ENCODE measurements around the gene ARHGAP21. TPM values are rescaled to one million over a fixed set of nuclear protein-coding genes. Genes with fewer than 3 reads are reported as not detected.

Gene ARHGAP21
- total and polyA plus RNA-seq, 2 donors (not counting 1 experiment from before 2014, with no cell fraction given): 5.3 to 25.5 TPM

DNA sequence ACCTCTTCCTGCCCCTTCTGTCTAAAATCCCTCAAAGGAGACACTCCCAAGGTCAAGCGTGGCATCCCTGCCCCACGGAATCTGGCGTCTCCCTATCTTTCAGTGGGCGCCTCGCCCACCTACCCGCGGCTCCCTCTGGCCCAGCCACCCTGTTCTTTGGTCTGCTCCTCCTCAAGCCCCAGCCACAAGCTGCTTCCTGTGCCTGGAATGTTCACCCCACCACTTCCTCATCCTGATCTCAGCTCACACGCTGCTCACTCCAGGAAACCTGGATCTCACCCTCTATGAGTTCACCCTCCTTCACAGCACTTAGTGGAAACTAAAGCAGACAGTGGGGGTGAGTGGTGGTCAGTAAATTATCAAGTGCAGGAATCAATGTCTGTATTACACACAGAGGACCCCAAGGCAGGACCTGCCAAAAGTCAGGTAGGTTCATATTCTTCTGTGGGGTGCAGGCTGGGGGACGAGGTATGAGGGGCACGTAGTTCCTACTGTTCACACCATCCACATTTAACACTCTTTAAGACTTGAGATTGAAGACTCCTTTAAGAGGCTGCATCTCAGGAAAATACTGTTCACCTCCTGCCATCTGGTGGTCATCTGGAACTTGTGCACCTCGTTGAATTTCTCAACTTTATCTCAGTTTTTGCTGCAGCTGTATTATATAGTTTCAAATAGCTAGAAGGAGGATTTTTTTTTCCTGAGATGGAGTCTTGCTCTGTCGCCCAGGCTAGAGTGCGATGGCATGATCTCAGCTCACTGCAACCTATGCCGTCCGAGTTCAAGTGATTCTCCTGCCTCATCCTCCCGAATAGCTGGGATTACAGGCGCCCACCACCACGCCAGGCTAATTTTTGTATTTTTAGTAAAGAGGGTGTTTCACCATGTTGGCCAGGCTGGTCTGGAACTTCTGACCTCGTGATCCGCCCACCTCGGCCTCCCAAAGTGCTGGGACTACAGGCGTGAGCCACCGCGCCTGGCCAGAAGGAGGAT lies 166.6 kb downstream of the ARHGAP21 start:
- Histone ChIP-seq H4K20me1 (ENCODE audit: control insufficient read depth, insufficient read depth, low read length, poor library complexity, severe bottlenecking) (no peaks in the 10 kb centered on the region), H3K4me2 (replicated peaks; ENCODE audit: low read depth, low read length, poor library complexity, severe bottlenecking) (no peak overlapping the region), H3K27ac (ENCODE audit: low read length in 2 of 2) (no peak overlapping the region), H3K36me3 (replicated peaks in 1 of 2; ENCODE audit: control extremely low read depth in 1 of 2, control insufficient read depth in 1 of 2, extremely low read depth in 1 of 2, insufficient read depth in 2 of 2, low read length in 1 of 2) (no peaks in the 10 kb centered on the region), H3K79me2 (ENCODE audit: control insufficient read depth, insufficient read depth, low read length) (no peaks in the 10 kb centered on the region), H3K4me1 (ENCODE audit: control insufficient read depth in 2 of 2, insufficient read depth in 2 of 2, low read length in 2 of 2) (no peaks in the 10 kb centered on the region), H3K4me3 (ENCODE audit: control extremely low read depth in 1 of 5, extremely low read depth in 1 of 5, insufficient read depth in 1 of 5, low read depth in 2 of 5, low read length in 4 of 5) (no peak overlapping the region), H2AFZ (ENCODE audit: insufficient read depth, low read depth, low read length, poor library complexity, severe bottlenecking) (no peak overlapping the region), H3K27me3 (replicated peaks in 1 of 4; ENCODE audit: control extremely low read depth in 1 of 4, control insufficient read depth in 3 of 4, insufficient read depth in 4 of 4, low read length in 3 of 4) (no peaks in the 10 kb centered on the region), H3K9me3 (ENCODE audit: control extremely low read depth in 1 of 3, control insufficient read depth in 2 of 3, insufficient read depth in 1 of 3, low read length in 2 of 3) (peaks cover 0 to 3% (median 0%) of the 10 kb centered on the region in 3 donors), H3K9ac (ENCODE audit: low read length) (no peak overlapping the region)
- H3K4me1 Mint-ChIP-seq: no peaks in the 10 kb centered on the region
- intact Hi-C loops (cut with micrococcal nuclease): no loop called here
- peaks cover 9% of the 10 kb centered on the region for H3K27me3 Mint-ChIP-seq
- ChIA-PET POLR2A (no interaction called here), CTCF (interaction anchor here (1.0 to 2.3 kb wide), 4 partner anchors 11 to 1399 kb away, joined by 3 to 10 read pairs (median 4); no protein-coding TSS in a partner anchor)
- no peak overlapping the region for H3K27ac Mint-ChIP-seq
- ATAC-seq (ENCODE audit: low read depth) (no peak), DNase-seq (peak; percentile 4)
- no peak for TF ChIP-seq EZH2 (IDR thresholded peaks at IDR 0.05; ENCODE audit: borderline replicate concordance, insufficient read depth, low read depth, low read length, poor library complexity, severe bottlenecking)
- TF ChIP-seq, protein P1, sequence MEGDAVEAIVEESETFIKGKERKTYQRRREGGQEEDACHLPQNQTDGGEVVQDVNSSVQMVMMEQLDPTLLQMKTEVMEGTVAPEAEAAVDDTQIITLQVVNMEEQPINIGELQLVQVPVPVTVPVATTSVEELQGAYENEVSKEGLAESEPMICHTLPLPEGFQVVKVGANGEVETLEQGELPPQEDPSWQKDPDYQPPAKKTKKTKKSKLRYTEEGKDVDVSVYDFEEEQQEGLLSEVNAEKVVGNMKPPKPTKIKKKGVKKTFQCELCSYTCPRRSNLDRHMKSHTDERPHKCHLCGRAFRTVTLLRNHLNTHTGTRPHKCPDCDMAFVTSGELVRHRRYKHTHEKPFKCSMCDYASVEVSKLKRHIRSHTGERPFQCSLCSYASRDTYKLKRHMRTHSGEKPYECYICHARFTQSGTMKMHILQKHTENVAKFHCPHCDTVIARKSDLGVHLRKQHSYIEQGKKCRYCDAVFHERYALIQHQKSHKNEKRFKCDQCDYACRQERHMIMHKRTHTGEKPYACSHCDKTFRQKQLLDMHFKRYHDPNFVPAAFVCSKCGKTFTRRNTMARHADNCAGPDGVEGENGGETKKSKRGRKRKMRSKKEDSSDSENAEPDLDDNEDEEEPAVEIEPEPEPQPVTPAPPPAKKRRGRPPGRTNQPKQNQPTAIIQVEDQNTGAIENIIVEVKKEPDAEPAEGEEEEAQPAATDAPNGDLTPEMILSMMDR (IDR thresholded peaks at IDR 0.05): peak; percentile 72
- WGBS (ENCODE audit: insufficient coverage): 47% methylated on average over 14 of the region's 24 CpGs
- H3K4me3 Mint-ChIP-seq: no peak overlapping the region
- H3K9me3 Mint-ChIP-seq (ENCODE audit: insufficient read depth): no peaks in the 10 kb centered on the region

Measured in B cell (primary cell).